Stimulated activated CD4-positive, alpha-beta T cell treated with anti-CD3 and anti-CD28 coated beads, Interleukin-2, amount 100 ng/mL, for 4 hours (primary cell): ENCODE data around the gene SCNN1A.

Source experiments
- DNase-seq: peaks from one replicate; pipeline ENCODE4 v3.0.0-alpha.2; 2020; ENCODE audit warnings: low read depth

The SCNN1A gene

DNA sequence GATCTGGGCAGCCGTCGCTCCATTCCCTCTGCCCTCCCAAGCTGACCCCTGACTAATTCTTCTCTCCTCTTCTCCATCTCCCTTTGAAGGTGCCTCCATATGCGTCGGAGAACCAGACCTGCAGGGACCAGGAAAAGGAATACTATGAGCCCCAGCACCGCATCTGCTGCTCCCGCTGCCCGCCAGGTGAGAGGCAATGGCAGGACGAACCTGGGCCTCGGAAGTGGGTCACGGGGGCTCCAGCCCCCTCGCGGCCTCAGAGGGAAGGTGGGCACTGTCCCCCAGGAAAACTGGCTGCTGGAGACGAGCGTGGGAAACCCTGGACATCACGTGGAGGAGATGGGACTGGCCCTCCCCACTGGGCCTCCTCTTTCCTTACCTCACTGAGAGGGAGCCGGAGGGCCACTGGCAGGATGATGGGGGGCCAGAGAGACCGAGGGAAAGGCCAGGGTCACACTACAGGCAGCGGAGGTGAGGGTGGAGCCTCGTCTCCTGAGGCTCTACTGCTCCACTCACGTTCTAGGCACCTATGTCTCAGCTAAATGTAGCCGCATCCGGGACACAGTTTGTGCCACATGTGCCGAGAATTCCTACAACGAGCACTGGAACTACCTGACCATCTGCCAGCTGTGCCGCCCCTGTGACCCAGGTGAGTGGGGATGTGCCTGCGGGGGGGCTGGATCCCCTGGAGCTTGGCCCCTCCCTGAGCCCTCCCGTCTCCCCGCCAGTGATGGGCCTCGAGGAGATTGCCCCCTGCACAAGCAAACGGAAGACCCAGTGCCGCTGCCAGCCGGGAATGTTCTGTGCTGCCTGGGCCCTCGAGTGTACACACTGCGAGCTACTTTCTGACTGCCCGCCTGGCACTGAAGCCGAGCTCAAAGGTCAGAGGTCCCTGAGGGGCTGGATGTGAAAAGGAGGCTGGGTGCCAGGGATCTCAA lies 9.4 kb upstream of the SCNN1A start:
- DNase-seq, result no peak

DNA sequence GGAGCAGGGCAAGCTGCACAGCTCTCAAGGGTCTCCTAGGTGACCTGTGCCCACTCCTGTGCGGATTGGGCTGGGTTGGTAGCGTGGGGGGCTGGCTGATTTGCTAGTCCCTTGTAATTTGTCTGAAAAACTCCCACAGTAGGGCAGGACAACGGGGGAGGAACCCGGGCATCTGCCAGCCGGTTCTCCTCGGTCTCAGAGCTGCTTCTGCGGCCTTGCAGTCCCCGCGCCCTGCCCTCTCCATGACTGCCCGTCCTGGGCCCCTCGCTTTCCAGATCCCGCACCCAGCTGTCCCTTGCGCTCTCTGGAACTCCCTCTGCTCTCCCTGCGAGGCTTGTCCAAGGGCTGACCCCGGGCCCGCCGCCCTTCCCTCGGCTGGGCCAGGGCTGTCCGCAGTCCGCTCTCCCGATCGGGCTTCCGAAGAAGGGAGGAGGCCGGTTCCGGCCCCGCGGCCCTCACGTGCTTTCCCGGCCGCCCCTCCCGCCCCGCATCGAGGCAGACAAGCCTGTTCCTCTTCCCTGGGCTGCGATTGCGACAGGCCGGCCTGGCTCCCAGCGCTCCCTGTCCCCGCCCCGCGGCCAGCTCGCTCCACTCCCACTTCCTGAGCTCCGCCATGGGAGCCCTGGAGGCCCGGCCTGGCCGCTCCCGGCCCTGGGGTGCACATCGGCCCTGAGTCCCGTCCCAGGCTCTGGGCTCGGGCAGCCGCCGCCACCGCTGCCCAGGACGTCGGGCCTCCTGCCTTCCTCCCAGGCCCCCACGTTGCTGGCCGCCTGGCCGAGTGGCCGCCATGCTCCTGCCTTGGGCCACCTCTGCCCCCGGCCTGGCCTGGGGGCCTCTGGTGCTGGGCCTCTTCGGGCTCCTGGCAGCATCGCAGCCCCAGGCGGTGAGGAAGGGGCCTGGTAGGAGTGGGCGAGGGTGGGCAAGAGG lies 8.5 kb upstream of the SCNN1A start, which contains the start of gene LTBR:
Gene LTBR (plus strand): TSS at position 591 of the 927 bp plus-strand sequence. CDS start 197 bp downstream, at position 788.
- no peak for DNase-seq

DNA sequence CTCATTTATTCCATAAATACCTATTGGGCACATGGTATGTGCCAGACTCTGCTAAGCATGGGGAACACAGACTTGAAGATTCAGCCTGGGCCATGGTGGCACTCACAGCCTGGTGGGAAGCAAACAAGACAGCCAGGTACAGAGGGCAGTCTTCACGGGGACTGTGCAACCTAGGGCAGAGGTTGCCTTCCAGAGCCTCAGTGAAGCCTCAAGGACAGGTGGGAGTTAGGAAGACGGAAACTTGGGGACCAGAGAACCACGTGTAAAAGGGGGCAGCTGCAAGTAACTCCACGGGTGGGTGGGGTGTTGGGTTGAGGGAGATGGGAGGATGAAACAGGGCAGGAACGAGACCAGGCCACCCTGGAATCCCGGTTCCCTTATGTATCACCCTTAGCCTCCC lies 7.6 kb upstream of the SCNN1A start:
- no peak for DNase-seq

DNA sequence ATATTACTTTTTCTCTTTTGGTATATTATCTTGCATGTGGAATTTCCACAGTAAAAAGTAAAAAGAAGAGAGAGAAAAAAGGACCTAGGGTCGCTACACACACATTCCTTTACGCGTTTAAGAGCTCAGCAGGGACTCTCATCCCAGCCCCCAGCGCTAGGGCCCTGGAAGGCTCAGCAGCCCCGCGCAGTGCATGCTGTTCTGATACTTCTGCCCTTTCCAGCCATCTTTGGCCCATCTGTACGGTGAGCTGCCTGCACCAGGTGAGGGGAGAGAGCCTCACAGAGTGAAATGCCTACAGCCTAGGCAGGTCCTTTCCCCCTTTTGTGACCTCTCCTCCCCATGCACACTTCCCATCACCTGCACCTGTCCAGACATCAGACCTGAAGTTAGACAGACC lies 7.0 kb upstream of the SCNN1A start:
- no peak for DNase-seq

DNA sequence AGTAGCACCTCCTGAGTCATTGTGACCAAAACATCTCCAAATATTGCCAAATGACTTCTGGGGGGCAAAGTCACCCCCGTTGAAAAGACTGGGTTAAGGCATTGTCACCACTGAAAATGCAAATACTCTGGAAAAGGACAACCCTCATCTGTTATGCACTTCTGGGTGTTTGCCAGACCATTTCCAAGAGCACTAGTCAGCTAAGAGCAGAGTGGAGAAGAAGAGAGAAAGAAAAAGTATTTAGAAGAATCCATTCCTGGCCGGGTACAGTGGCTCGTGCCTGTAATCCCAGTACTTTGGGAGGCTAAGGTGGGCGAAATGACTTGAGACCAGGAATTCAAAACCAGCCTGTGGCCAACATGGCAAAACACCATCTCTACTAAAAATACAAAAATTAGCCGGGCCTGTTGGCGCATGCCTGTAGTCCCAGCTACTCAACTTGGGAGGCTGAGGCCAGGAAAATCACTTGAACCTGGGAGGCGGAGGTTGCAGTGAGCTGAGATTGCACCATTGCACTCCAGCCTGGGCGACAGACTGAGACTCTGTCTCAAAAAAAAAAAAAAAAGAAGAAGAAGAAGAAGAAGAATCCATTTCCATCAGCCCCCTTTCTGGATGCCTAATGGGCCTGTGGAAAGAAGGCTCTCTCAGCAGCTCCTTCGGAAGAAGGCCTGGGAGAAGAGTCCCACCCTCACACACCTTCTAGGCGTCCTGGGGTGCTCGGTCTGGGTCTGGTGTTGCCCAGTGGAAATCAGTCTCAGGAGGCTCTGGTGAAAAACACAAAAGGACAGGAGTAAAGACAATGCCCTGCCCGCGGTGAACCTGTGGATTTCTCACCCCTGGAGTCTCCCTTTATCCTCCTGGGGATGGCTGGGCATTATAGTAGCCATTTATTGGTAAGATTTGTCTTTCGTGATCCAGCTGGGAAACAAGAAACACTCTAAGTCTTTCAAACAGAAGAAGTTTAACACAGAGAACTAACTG lies 5.1 kb upstream of the SCNN1A start:
- DNase-seq, result no peak

DNA sequence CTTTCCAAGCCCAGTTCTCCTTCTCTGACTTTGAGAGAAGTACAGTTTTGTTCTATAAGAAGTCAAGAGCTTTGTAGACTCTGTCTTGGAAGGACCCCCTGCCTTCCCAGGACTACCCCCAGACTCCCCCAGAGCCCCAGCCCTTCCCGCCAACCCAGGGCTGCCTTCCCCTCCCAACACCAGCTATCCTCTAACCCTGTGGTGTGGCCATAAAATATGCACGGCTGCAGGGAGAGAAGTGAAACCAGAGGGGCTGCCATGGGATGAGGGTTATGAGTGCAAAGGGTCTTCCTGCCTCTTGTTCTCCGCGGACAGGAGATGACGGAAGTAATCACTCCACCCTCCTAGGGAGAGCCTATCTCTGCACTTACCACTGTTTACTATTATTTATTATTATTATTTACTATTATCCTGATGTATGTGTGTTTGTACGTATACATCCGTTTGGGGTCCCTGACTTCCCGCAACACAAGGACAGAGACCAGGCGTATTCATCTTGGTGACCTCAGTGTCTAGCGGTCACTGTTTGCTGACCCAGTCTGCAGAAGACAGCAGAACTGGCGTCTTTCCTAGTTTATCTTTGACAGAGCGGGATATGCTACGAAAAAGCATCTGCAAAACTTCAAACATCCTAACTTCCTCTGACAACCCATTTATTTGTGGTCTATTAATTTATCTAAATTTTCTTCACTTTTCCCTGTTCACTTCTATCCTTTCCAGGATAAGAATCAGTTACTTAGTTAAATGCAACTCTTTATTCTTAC lies 3.5 kb upstream of the SCNN1A start:
- no peak for DNase-seq

DNA sequence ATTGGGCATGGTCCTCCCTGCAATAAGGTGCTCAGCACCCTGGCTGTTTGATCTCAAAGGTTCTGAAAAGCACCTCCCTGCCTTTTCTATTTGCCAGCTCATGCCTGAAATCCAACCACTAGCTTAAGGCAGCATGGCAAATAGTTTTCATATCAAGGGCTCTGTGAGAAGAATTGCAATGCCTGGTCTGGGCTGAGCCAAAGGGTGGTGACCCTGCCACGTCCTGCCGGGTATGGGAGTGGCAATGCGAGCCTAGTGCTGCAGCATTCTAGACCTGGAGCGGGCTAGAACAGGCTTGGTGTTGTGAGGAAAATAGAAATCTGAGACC lies 2.3 kb upstream of the SCNN1A start:
- DNase-seq, result no peak

DNA sequence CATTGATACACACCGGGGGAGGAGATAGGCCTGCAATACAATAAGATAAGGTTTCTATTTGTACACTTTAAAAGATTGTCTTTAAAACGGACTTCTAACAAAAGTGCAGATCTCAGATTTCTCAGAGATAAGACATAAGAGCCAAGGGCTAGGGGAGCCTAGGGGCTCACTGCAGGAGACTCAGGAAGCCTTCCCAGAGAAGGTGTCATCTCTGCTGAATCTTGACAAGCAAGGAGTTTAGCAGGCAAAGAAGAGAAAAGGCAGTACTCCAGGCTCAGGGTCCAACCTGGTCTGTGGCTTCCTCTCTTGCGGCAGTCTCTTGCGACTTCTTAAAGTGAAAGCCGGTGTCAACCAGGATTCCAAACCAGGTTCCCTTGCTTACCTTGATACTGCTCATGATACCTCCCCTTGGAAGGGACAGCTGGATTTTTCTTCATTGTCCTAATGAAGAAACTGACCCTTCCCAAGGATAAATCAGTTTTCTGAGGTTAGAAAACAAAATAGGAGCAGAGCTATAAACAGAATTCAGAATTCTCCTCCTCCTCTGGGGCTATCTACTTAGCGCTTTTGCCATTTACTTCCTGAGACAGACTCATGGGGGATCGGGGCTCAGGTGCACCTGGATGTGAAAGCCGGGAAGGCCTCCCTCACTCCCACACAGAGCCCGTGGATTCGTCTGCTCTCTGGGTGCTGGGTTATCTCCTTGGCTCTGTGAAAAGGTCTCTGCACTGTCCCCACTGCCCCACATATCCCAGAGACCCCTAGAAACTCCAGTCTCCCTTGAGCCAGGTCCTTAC lies 1.7 kb upstream of the SCNN1A start:
- DNase-seq, result no peak

DNA sequence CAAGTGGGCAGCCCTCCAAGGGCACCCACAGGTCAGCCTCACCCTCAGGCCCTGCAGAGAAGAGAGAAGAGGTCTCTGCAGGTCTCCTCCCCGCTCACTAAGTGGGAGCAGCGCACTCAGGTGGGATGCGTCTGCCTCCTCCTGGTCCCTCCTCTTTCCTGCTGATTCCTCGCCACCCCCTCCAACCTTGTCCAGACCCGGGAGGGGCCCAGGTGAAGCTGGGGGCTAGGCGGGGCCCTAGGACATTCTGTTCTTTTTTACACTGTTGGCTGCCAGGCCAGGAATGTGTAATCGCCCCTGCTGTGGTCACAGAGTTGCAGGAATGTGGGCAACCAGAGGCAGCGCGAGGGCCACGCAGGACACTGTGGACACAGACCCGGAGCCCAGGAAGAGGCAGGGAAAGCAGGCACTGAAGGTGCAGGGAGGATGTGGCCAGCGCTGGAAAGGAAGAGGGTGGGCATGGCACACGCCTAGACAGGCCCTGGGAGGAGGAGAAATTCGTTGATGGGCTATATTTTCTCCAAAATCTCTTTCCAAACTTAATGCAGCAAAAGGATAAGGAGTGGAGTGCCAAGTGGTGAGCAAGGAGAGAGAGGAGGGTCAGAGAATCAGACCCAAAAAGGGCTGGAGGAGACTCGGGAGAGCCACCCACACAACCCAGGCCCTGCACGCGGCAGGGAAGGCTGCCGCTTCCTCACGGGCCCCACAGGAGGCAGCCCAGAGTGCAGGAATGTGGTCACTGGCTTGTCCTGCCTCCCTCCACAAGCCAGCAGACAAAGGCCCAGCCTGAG lies 911 bp upstream of the SCNN1A start:
- no peak for DNase-seq

DNA sequence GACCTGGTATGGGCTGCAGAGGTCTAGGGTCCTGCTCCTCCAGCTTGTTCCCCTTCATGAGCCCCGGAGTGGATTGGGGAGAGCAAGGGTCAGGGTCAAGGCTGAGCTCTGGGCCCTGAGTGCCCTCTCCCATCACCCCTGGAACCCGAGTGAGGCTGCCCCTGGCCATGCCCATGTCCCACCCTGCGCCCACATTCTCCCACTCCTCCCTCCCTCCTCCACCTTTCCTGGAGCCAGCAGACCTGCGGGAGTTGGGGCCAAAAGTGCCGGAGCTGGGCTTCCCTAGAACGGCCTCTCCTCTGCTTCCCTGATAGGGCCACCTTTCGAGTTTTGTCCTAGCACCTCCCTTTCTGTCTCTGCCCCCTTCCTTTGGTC lies 590 bp downstream of the SCNN1A start:
- no peak for DNase-seq

DNA sequence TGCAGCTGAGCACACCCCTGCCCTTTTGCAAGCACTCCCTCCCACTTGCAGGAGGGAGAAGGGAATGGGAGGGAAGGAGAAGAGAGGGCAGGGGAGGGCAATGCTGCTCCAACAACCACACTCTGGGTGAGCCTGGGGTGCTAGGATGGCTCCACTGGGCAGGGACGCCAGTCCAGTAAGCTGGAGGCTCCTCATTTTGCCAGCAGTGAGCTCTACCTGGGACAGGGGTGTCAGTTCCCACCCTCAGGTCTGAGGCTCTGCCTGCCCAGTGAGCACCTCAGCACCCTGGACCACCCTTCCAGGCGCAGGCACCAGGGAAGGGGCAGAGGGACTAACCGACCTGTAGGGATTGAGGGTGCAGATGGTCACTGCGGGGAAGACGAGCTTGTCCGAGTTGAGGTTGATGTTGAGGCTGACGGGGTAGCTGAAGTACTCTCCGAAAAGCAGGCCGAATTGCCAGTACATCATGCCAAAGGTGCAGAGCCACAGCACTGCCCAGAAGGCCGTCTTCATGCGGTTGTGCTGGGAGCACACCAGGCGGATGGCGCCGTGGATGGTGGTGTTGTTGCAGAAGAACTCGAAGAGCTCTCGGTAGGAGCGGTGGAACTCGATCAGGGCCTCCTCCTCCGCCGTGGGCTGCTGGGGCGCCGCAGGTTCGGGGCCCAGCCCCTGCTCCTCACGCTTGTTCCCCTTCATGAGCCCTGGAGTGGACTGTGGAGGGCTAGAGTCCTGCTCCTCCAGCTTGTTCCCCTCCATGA lies 1.2 kb downstream of the SCNN1A start:
- DNase-seq, result no peak

DNA sequence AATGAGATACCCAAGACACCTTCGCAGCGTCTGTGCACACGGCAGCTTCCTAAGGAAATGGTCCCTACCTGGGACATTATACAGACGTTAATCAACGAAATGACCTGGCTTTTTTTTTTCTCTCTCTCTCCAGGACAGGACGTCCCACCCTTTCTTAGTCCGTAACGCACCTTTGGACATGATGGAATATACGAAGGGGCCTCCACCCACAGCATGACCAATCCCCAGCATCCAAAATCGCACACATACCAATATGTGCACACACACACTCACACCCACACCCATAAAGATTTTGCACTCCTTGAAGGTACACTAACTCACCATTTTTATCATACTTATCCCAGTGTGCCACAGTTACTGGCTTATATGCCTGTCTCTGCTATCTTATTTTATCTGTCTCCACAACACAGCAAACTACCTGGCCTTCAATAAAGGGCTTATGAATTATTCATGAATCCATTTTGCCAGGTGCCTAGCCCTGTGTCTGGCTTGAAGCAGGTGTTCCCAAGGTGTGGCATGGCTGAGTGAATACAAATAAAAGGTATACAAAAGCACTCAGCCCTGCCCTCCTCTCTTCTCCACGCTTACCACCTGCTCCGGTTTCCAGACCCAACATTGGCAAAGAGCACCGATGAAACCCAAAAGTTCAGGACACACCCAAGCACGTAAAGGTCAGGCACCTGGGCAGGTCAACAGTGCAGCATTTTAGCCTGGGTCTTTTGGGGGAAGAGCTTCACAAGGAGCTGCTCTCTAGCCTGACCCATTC lies 2.2 kb downstream of the SCNN1A start:
- DNase-seq, result no peak

DNA sequence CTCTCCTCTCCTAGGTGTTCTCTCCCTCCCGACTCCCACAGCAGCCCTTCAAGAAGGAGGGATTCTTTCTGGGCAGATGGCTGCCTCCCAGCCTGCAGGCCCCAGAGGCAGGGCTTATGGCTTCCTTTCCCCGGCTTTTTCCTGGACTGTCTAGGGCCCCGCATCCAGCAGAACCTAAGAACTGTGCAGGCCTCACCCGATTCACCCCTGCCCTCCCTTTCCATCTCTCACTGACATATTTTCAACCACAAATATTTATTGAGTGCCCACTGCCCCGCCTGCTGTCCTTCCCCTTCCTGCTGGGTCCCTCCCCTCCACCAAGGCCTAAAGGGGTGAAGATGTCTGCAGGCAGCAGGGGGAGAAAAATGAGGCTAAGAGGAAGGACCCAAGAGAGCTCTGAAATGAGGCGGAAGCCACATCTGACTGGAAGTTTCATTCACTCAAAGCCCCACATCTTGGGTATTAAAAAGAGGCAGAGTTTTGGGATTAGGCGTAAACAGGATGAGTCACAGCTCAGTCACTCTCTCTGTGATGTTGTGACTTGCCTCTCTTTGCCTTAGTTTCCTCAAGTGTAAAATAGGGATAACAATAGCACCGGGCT lies 2.9 kb downstream of the SCNN1A start:
- DNase-seq, result no peak

DNA sequence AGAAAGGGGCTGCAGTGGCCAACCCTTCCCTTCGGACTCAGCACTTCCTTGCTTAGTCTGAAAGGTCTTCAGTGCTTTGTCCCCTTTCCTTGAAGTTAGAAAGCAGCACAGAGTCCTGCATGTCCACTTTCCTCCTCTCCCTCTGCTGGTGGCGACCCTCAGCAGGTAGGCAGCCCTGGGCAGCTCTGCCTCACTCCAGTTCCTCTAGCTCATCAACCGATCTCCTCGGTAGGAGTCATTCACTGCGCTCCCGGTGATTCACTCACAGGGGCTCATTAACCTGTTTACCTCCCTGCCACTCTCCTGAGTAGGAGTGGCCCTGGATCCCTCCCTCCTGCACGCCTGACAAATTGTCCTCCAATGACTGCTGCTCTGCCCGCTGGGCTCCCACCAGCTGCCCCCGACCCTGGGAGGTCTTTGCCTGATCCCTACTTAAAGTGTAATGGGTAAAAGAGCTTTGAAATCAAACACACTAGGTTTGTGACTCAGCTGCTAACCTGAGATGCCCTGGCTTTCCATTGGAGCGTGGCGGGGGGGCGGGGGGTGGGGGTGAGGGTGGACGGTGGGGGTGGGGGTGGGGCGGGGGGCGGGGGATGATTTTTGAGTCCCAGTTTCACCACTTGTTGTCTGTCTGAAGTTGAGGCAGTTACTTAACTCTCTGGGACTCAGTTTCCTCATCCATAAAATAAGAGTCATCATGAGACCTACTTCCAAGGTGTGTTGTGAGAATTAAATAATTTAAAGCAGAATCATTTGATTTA lies 4.2 kb downstream of the SCNN1A start:
- no peak for DNase-seq

DNA sequence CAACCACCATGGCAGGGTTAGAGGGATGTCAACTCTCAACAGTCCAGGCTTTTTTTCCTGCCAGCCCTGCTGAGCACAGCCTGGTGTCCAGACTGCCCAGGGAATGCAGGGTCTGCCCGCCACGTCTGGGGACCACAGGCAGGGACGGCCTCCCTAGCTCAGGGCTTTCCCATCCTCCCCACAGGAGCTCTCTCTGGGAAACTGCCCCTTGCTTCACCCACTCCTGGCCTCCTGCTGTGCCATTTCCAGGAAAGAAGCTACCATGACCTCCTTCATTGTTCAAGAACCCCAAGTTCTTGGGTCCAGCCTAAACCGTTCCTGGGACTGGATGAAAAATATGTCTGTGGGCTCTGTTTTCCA lies 4.8 kb downstream of the SCNN1A start:
- no peak for DNase-seq

DNA sequence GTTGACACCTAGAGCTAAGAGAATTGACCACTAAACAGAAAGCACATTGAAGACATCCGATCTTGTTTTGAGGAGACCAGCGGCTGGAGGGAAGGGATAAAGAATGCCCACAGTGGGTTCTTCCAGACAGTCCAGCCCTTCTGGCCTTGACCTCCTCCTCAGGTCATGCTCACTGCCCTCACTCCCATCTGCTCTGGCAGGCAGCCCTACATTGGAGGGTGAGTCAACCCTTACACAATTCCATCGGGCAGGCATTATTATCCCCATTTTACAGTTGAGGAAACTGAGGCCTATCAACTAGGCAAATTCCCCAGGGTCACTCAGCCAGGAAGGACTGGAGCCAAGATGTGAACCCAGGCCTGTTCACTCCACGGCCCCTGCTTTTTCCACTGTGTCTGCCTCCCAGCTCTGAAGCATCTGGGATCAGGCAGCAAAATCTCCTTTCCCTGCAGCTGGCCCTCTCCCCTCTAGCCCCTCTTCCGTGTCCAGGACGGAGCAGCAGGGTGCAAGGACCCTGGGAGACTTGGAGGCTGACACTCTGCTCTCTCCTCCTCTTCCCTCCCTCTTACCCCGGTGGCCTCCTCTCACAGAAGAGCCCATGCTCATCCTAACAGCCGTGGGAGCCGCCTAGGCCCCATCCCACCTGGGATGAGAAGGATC lies 5.3 kb downstream of the SCNN1A start:
- DNase-seq, result no peak
